ENCODE measurements around the gene CIAPIN1.

GRCh38 chr16:57427824-57428223, 19.4 kb downstream of the CIAPIN1 start:
- TF ChIP-seq CTCF (IDR thresholded peaks at IDR 0.05), result no peak
- TF ChIP-seq POLR2AphosphoS5 (IDR thresholded peaks at IDR 0.05), result no peak
- no peak for TF ChIP-seq POLR2A (IDR thresholded peaks at IDR 0.05)

All from stomach (tissue), 4 donors.